Right lobe of liver (tissue), 4 donors: ENCODE results near the gene CAMTA1.

Source experiments
- POLR2A ChIP-seq: fragments of 450-650 bp; IDR thresholded peaks from one replicate; pipeline ENCODE4 v1.6.1; 2017; ENCODE audit warnings: antibody characterized with exemption, mild to moderate bottlenecking
- TF ChIP-seq, protein P1 (sequence below), 4 donors: fragments of 200-600 bp in 3 of 4; fragments of 450-650 bp in 1 of 4; IDR thresholded peaks; one replicate each; pipeline versions ENCODE4 v1.5.1 to v1.8.0; 2016 to 2022; ENCODE audit warnings: antibody characterized with exemption in 4 of 4, mild to moderate bottlenecking in 2 of 4
- donor health status: DM: no; HTN: no; CAD: no.
- donor health status: DM: no; HTN: no; CAD: no.
- donor health status: DM: no; HTN: yes; CAD: no.

DNA sequence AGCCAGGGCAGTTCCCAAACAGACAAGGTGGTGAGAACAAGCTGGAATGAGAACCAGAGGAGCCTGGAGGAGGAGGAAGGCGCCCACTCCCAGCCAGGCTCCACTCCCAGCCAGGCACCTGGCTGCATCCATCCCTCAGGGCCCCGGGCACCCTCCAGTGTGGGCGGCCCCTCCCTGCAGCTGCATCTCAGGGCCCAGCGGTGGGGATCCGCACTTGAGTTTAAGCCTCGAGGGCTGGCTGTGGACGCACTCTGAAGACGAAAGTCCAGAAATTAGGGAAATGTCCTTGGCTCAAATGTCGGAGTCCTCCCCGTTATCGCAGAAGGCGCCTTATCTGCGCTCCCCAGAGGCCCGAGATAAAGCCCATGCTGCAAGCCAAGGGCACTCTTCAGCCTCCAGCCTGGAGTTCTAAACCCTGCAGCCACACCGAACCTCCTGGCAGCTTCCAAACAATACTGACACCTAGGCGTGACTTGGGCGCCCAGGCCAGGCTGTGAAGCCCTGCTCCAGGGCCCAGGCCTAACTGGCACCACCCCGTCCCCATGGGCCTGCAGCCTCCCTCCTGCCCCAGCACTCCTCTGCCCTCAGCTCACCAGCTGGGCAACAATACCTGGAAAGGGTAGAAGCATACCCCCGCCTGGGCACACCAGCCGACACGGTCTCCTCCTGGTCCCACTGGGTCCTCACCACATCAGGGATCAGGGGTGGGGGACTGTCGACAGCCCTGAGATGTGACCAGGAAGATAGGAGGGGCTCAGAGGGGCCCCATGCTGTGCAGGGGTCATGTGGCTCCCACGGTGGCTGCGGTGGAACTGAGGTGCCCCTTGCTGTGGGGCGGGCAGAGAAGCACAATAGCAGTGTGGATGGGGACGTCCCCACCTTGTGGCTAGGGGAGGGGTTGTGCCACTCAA, 801.0 kb downstream of the CAMTA1 start:
- TF ChIP-seq, protein P1, sequence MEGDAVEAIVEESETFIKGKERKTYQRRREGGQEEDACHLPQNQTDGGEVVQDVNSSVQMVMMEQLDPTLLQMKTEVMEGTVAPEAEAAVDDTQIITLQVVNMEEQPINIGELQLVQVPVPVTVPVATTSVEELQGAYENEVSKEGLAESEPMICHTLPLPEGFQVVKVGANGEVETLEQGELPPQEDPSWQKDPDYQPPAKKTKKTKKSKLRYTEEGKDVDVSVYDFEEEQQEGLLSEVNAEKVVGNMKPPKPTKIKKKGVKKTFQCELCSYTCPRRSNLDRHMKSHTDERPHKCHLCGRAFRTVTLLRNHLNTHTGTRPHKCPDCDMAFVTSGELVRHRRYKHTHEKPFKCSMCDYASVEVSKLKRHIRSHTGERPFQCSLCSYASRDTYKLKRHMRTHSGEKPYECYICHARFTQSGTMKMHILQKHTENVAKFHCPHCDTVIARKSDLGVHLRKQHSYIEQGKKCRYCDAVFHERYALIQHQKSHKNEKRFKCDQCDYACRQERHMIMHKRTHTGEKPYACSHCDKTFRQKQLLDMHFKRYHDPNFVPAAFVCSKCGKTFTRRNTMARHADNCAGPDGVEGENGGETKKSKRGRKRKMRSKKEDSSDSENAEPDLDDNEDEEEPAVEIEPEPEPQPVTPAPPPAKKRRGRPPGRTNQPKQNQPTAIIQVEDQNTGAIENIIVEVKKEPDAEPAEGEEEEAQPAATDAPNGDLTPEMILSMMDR (IDR thresholded peaks at IDR 0.05): no peak
- no peak for TF ChIP-seq POLR2A
